Measurements from ENCODE around the gene PPRC1.

- TF ChIP-seq CTCF (IDR thresholded peaks at IDR 0.05; ENCODE audit: low read length) = no peak
- TF ChIP-seq EZH2 (optimal IDR thresholded peaks at IDR 0.05; ENCODE audit: low read depth, low read length) = no peak
- no peak for TF ChIP-seq EZH2phosphoT487 (IDR thresholded peaks at IDR 0.05; ENCODE audit: low read length)
Measured at GRCh38 chr10:102151774-102152544, 19.1 kb downstream of the PPRC1 start, which contains the start of gene NOLC1.

Data from MM.1S (cell line).